NB4 (cell line): ENCODE data around the gene GDPD3.

Experiments used
- POLR2A ChIP-seq: IDR thresholded peaks from 2 replicates; pipeline ENCODE4 v1.6.1; 2011; ENCODE audit warnings: mild to moderate bottlenecking; ENCODE audit not compliant: insufficient read length; ENCODE audit errors: extremely low read depth
- TF ChIP-seq, protein P1 (sequence below): IDR thresholded peaks from one replicate; pipeline ENCODE4 v1.5.1; 2012; ENCODE audit warnings: low read depth, low read length
- TF ChIP-seq, protein P2 (sequence below): IDR thresholded peaks from 2 replicates; pipeline ENCODE4 v1.6.1; 2011; ENCODE audit warnings: low read depth, low read length

DNA sequence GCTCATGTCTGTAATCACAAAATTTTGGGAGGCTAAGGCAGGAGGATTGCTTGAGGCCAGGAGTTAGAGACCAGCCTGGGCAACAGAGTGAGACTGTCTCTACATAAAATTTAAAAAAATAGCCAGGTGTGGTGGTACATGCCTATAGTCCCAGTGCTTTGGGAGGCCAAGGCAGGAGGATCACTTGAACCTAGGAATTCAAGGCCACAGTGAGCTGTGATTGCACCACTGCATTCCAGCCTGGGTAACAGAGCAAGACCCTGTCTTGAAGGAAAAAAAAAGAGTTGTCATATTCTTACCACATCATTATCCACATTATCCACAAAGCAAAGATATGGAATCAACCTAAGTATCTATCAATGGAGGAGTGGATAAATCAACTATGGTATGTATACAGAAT lies 30.7 kb upstream of the GDPD3 start:
- TF ChIP-seq POLR2A, result no peak
- TF ChIP-seq, protein P1, sequence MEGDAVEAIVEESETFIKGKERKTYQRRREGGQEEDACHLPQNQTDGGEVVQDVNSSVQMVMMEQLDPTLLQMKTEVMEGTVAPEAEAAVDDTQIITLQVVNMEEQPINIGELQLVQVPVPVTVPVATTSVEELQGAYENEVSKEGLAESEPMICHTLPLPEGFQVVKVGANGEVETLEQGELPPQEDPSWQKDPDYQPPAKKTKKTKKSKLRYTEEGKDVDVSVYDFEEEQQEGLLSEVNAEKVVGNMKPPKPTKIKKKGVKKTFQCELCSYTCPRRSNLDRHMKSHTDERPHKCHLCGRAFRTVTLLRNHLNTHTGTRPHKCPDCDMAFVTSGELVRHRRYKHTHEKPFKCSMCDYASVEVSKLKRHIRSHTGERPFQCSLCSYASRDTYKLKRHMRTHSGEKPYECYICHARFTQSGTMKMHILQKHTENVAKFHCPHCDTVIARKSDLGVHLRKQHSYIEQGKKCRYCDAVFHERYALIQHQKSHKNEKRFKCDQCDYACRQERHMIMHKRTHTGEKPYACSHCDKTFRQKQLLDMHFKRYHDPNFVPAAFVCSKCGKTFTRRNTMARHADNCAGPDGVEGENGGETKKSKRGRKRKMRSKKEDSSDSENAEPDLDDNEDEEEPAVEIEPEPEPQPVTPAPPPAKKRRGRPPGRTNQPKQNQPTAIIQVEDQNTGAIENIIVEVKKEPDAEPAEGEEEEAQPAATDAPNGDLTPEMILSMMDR, result no peak
- TF ChIP-seq, protein P2, sequence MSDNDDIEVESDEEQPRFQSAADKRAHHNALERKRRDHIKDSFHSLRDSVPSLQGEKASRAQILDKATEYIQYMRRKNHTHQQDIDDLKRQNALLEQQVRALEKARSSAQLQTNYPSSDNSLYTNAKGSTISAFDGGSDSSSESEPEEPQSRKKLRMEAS, result no peak
